ENCODE data around the gene DENND2A. TPM values are rescaled to one million over a fixed set of nuclear protein-coding genes. Genes with fewer than 3 reads are reported as not detected.

Gene DENND2A
- total RNA-seq, 1 donor from 2014 or later: 32.3 TPM

- Mint-ChIP-seq H3K4me3 (no peak overlapping the region), H3K27me3 (ENCODE audit: low read depth) (no peaks in the 10 kb centered on the region), H3K36me3 (peaks cover 29% of the 10 kb centered on the region), H3K4me1 (no peaks in the 10 kb centered on the region), H3K27ac (no peak overlapping the region), H3K9me3 (no peaks in the 10 kb centered on the region)
- no peak for DNase-seq (ENCODE audit: low spot score in 2 of 2, unreplicated experiment in 2 of 2)
- no peak for TF ChIP-seq CTCF (IDR thresholded peaks at IDR 0.05; ENCODE audit: unreplicated experiment)
These were observed 55.3 kb downstream of the DENND2A start for GRCh38 chr7:140585333-140585732.

- no peaks in the 10 kb centered on the region for H3K9me3 Mint-ChIP-seq
- H3K36me3 Mint-ChIP-seq: peaks cover 29% of the 10 kb centered on the region
- DNase-seq (ENCODE audit: low spot score in 2 of 2, unreplicated experiment in 2 of 2): no peak
- no peaks in the 10 kb centered on the region for H3K27me3 Mint-ChIP-seq (ENCODE audit: low read depth)
- no peak for TF ChIP-seq CTCF (IDR thresholded peaks at IDR 0.05; ENCODE audit: unreplicated experiment)
- H3K4me1 Mint-ChIP-seq: no peaks in the 10 kb centered on the region
- H3K4me3 Mint-ChIP-seq: no peak overlapping the region
- H3K27ac Mint-ChIP-seq: no peak overlapping the region
These were observed 56.3 kb downstream of the DENND2A start for GRCh38 chr7:140584195-140584851.

GRCh38 chr7:140581411-140581810, 59.2 kb downstream of the DENND2A start:
- peaks cover 25% of the 10 kb centered on the region for H3K36me3 Mint-ChIP-seq
- no peaks in the 10 kb centered on the region for H3K4me1 Mint-ChIP-seq
- no peak overlapping the region for H3K4me3 Mint-ChIP-seq
- DNase-seq (ENCODE audit: low spot score in 2 of 2, unreplicated experiment in 2 of 2): no peak
- TF ChIP-seq CTCF (IDR thresholded peaks at IDR 0.05; ENCODE audit: unreplicated experiment): no peak
- H3K9me3 Mint-ChIP-seq: no peaks in the 10 kb centered on the region
- H3K27ac Mint-ChIP-seq: no peak overlapping the region
- H3K27me3 Mint-ChIP-seq (ENCODE audit: low read depth): no peaks in the 10 kb centered on the region

GRCh38 chr7:140577651-140578050, 63.0 kb downstream of the DENND2A start:
- peaks cover 22% of the 10 kb centered on the region for H3K36me3 Mint-ChIP-seq
- no peak overlapping the region for H3K27ac Mint-ChIP-seq
- H3K9me3 Mint-ChIP-seq: no peaks in the 10 kb centered on the region
- H3K27me3 Mint-ChIP-seq (ENCODE audit: low read depth): no peaks in the 10 kb centered on the region
- H3K4me1 Mint-ChIP-seq: no peaks in the 10 kb centered on the region
- no peak overlapping the region for H3K4me3 Mint-ChIP-seq
- TF ChIP-seq CTCF (IDR thresholded peaks at IDR 0.05; ENCODE audit: unreplicated experiment): no peak
- no peak for DNase-seq (ENCODE audit: low spot score in 2 of 2, unreplicated experiment in 2 of 2)

GRCh38 chr7:140576589-140576988, 64.0 kb downstream of the DENND2A start:
- H3K9me3 Mint-ChIP-seq: no peaks in the 10 kb centered on the region
- no peak overlapping the region for H3K4me3 Mint-ChIP-seq
- TF ChIP-seq CTCF (IDR thresholded peaks at IDR 0.05; ENCODE audit: unreplicated experiment): no peak
- peaks cover 21% of the 10 kb centered on the region for H3K36me3 Mint-ChIP-seq
- H3K4me1 Mint-ChIP-seq: no peaks in the 10 kb centered on the region
- no peak overlapping the region for H3K27ac Mint-ChIP-seq
- H3K27me3 Mint-ChIP-seq (ENCODE audit: low read depth): no peaks in the 10 kb centered on the region
- no peak for DNase-seq (ENCODE audit: low spot score in 2 of 2, unreplicated experiment in 2 of 2)

All from mesothelial cell of epicardium (in vitro differentiated cells).